ENCODE measurements around the gene NMT2. TPM values are rescaled to one million over a fixed set of nuclear protein-coding genes. Genes with fewer than 3 reads are reported as not detected.

The NMT2 gene
- polyA plus RNA-seq, 1 experiment = 38.2 TPM

- CTCF ChIA-PET = interaction anchor here (0.6 to 1.3 kb wide), 3 partner anchors 28 to 530 kb away, joined by 3 to 15 read pairs (median 3); partner anchors contain the start of gene NMT2
- H3K27me3 ChIP-seq (ENCODE audit: control insufficient read depth, insufficient read depth, low read length) = no peaks in the 10 kb centered on the region
- H3K9me3 ChIP-seq (ENCODE audit: control insufficient read depth, insufficient read depth, low read length) = 0 out of 2 replicates have a peak, but pooled peaks cover 3% of the 10 kb centered on the region
- DNase-seq (ENCODE audit: low read depth, low spot score) = no peak
- no peak for TF ChIP-seq CTCF (IDR thresholded peaks at IDR 0.05; ENCODE audit: low read depth, low read length)
- POLR2A ChIA-PET = no interaction called here
- H3K27ac ChIP-seq (ENCODE audit: low read depth, low read length) = no peak overlapping the region
- H3K4me3 ChIP-seq (ENCODE audit: low read depth, low read length) = no peak overlapping the region
These were observed 27.7 kb upstream of the NMT2 start for GRCh38 chr10:15196021-15196834.

- DNase-seq (ENCODE audit: low read depth, low spot score) = no peak
- no peak for TF ChIP-seq CTCF (IDR thresholded peaks at IDR 0.05; ENCODE audit: low read depth, low read length)
- Histone ChIP-seq H3K9me3 (ENCODE audit: control insufficient read depth, insufficient read depth, low read length) (peaks cover 8% of the 10 kb centered on the region), H3K4me3 (ENCODE audit: low read depth, low read length) (no peak overlapping the region), H3K27me3 (ENCODE audit: control insufficient read depth, insufficient read depth, low read length) (no peaks in the 10 kb centered on the region), H3K27ac (ENCODE audit: low read depth, low read length) (no peak overlapping the region)
- ChIA-PET POLR2A (no interaction called here), CTCF (interaction anchor here (0.6 kb wide), 1 partner anchor 8 kb away, joined by 4 read pairs; no protein-coding TSS in a partner anchor)
These were observed 20.8 kb upstream of the NMT2 start for GRCh38 chr10:15189133-15189885.

GRCh38 chr10:15188603-15189002, 20.1 kb upstream of the NMT2 start:
- no peak for TF ChIP-seq CTCF (IDR thresholded peaks at IDR 0.05; ENCODE audit: low read depth, low read length)
- no peak for DNase-seq (ENCODE audit: low read depth, low spot score)
- ChIA-PET POLR2A (no interaction called here), CTCF (interaction anchor here (1.4 kb wide), 1 partner anchor 20 kb away, joined by 3 read pairs; the partner anchor contains the start of gene NMT2)
- H3K4me3 ChIP-seq (ENCODE audit: low read depth, low read length) = no peak overlapping the region
- H3K27me3 ChIP-seq (ENCODE audit: control insufficient read depth, insufficient read depth, low read length) = no peaks in the 10 kb centered on the region
- no peak overlapping the region for H3K27ac ChIP-seq (ENCODE audit: low read depth, low read length)
- peaks cover 10% of the 10 kb centered on the region for H3K9me3 ChIP-seq (ENCODE audit: control insufficient read depth, insufficient read depth, low read length)

GRCh38 chr10:15183689-15184481, 15.4 kb upstream of the NMT2 start:
- peaks cover 10% of the 10 kb centered on the region for H3K9me3 ChIP-seq (ENCODE audit: control insufficient read depth, insufficient read depth, low read length)
- no peak overlapping the region for H3K4me3 ChIP-seq (ENCODE audit: low read depth, low read length)
- no peak overlapping the region for H3K27ac ChIP-seq (ENCODE audit: low read depth, low read length)
- no peak for DNase-seq (ENCODE audit: low read depth, low spot score)
- CTCF ChIA-PET = no interaction called here
- POLR2A ChIA-PET = no interaction called here
- no peak for TF ChIP-seq CTCF (IDR thresholded peaks at IDR 0.05; ENCODE audit: low read depth, low read length)
- H3K27me3 ChIP-seq (ENCODE audit: control insufficient read depth, insufficient read depth, low read length) = no peaks in the 10 kb centered on the region
